GM12878 (cell line): Measurements from ENCODE around the gene TMIGD3. TPM values are rescaled to one million over a fixed set of nuclear protein-coding genes. Genes with fewer than 3 reads are reported as not detected.
A peak's percentile ranks its signal among the peaks of the same experiment; 100 is the strongest.

Experiments
- ATAC-seq: fragments of 200-7000 bp; cut with Tn5 transposase; 3 replicates; pipeline ENCODE4 v1.9.1; 2020; ENCODE audit warnings: mild to moderate bottlenecking, moderate library complexity
- BruUV-seq: library from RNA; stranded (reverse); fragments of 400-500 nt; replicated peaks from 2 replicates; lab custom pipeline; 2021; lab: Mats Ljungman, UMichigan
- CTCF ChIA-PET: fragments of 300-600 bp; sonication (Branson Sonifier 250); formaldehyde crosslinking; extraction: SDS; loops from one replicate; lab custom pipeline; 2021; ENCODE audit warnings: inconsistent platforms; lab: Yijun Ruan, JAX
- POLR2A ChIA-PET: fragments of 350-600 bp; formaldehyde crosslinking; extraction: SDS; loops from one replicate; lab custom pipeline; 2021; ENCODE audit warnings: inconsistent platforms; lab: Charles Lee
- RAD21 ChIA-PET: fragments of 300-600 bp; sonication (Branson Sonifier 250); formaldehyde crosslinking; loops from one replicate; lab custom pipeline; 2023; ENCODE audit warnings: antibody characterized with exemption; ENCODE audit not compliant: unreplicated experiment; lab: Charles Lee
- SMC1A ChIA-PET: fragments of 300-600 bp; sonication (Branson Sonifier 250); formaldehyde crosslinking; loops from one replicate; lab custom pipeline; 2023; ENCODE audit not compliant: unreplicated experiment, uncharacterized antibody; lab: Charles Lee
- DNase-seq: peaks from one replicate; pipeline ENCODE4 v3.0.0-alpha.2; 2011; ENCODE audit warnings: low read depth, low spot score
- FAIRE-seq: peaks from 3 replicates; lab custom pipeline; 2011; peaks lifted over from hg19 to GRCh38; lab: Jason Lieb, UNC
- H2AFZ ChIP-seq: 2 replicates; pipeline ENCODE4 v1.6.0; 2011; ENCODE audit warnings: low read depth, low read length, control low read depth; ENCODE audit not compliant: control insufficient read depth
- H3K27ac ChIP-seq: 2 replicates; pipeline ENCODE4 v1.5.1; 2011; ENCODE audit warnings: control low read depth; ENCODE audit not compliant: control insufficient read depth, insufficient read depth
- H3K27me3 ChIP-seq, 2 experiments: replicated peaks in 1 of 2; 2 replicates each; pipeline versions ENCODE4 v1.6.0 to v1.6.1; 2011; ENCODE audit warnings: low read length in 1 of 2; ENCODE audit not compliant: control insufficient read depth in 2 of 2, insufficient read depth in 2 of 2
- H3K36me3 ChIP-seq, 2 experiments: 2 replicates each; pipeline ENCODE4 v1.5.1; 2011; ENCODE audit warnings: low read length in 1 of 2; ENCODE audit not compliant: control insufficient read depth in 2 of 2, insufficient read depth in 2 of 2
- H3K4me1 ChIP-seq: 2 replicates; pipeline ENCODE4 v1.6.1; 2011; ENCODE audit warnings: mild to moderate bottlenecking, low read length, moderate library complexity, mixed read lengths; ENCODE audit not compliant: control insufficient read depth, insufficient read depth
- H3K4me2 ChIP-seq: 2 replicates; pipeline ENCODE4 v1.6.0; 2011; ENCODE audit warnings: control low read depth; ENCODE audit not compliant: control insufficient read depth, insufficient read depth
- H3K4me3 ChIP-seq: fragments of 200-600 bp; sonication (generic); 2 replicates; pipeline ENCODE4 v1.5.1; 2016
- H3K79me2 ChIP-seq: 2 replicates; pipeline ENCODE4 v1.6.0; 2011; ENCODE audit warnings: low read length; ENCODE audit not compliant: control insufficient read depth, insufficient read depth
- H3K9ac ChIP-seq: 2 replicates; pipeline ENCODE4 v1.8.0; 2011; ENCODE audit warnings: low read length, control low read depth, mixed read lengths; ENCODE audit not compliant: control insufficient read depth, insufficient read depth
- H3K9me3 ChIP-seq: replicated peaks from 3 replicates; pipeline ENCODE4 v1.5.1; 2011; ENCODE audit warnings: mild to moderate bottlenecking, low read length; ENCODE audit not compliant: control insufficient read depth, insufficient read depth
- H4K20me1 ChIP-seq: 2 replicates; pipeline ENCODE4 v1.6.0; 2011; ENCODE audit not compliant: control insufficient read depth, insufficient read depth
- CHD1 ChIP-seq: IDR thresholded peaks from 2 replicates; pipeline ENCODE4 v1.6.1; 2012; ENCODE audit warnings: low read depth, low read length, improper control_type of control experiment
- CREB1 ChIP-seq: IDR thresholded peaks from 2 replicates; pipeline ENCODE4 v1.6.1; 2012; ENCODE audit warnings: low read depth, mild to moderate bottlenecking, inconsistent platforms
- ETV6 ChIP-seq, 2 experiments: fragments of 450-650 bp in 1 of 2; IDR thresholded peaks in 1 of 2; conservative IDR thresholded peaks in 1 of 2; 2 replicates each; pipeline ENCODE4 v1.6.1; 2014; ENCODE audit warnings: antibody characterized with exemption in 1 of 2, borderline replicate concordance in 1 of 2, low read depth in 1 of 2, mild to moderate bottlenecking in 1 of 2, moderate library complexity in 1 of 2
- GATAD2B ChIP-seq: fragments of 450-650 bp; conservative IDR thresholded peaks from 2 replicates; pipeline ENCODE4 v1.6.1; 2017; ENCODE audit warnings: low read depth, mild to moderate bottlenecking, moderate library complexity
- HDAC2 ChIP-seq: fragments of 200-600 bp; sonication (generic); IDR thresholded peaks from 2 replicates; pipeline ENCODE4 v1.6.1; 2017
- KDM1A ChIP-seq: fragments of 200-600 bp; sonication (generic); IDR thresholded peaks from 2 replicates; pipeline ENCODE4 v1.6.1; 2016; ENCODE audit warnings: borderline replicate concordance
- LARP7 ChIP-seq: fragments of 450-650 bp; IDR thresholded peaks from 2 replicates; pipeline ENCODE4 v1.6.1; 2017; ENCODE audit warnings: mild to moderate bottlenecking
- MLLT1 ChIP-seq: fragments of 450-650 bp; IDR thresholded peaks from 2 replicates; pipeline ENCODE4 v1.6.1; 2016; ENCODE audit warnings: mild to moderate bottlenecking
- NFIC ChIP-seq: IDR thresholded peaks from 2 replicates; pipeline ENCODE4 v1.6.1; 2012; ENCODE audit warnings: low read depth, mild to moderate bottlenecking, inconsistent platforms, low read length, moderate library complexity
- NFXL1 ChIP-seq: fragments of 450-650 bp; IDR thresholded peaks from 2 replicates; pipeline ENCODE4 v1.6.1; 2017; ENCODE audit warnings: antibody characterized with exemption, mild to moderate bottlenecking, borderline replicate concordance
- POLR2AphosphoS2 ChIP-seq: IDR thresholded peaks from 2 replicates; pipeline ENCODE4 v1.6.1; 2011; ENCODE audit warnings: low read depth, mild to moderate bottlenecking, low read length, improper control_type of control experiment, moderate library complexity
- SRF ChIP-seq, 2 experiments: IDR thresholded peaks; 2 replicates each; pipeline ENCODE4 v1.6.1; 2011; ENCODE audit warnings: low read depth in 2 of 2, low read length in 2 of 2, mild to moderate bottlenecking in 1 of 2, moderate library complexity in 1 of 2
- TCF3 ChIP-seq: IDR thresholded peaks from 2 replicates; pipeline ENCODE4 v1.6.1; 2012; ENCODE audit warnings: low read depth, mild to moderate bottlenecking, low read length, borderline replicate concordance; ENCODE audit not compliant: insufficient read depth
- YBX1 ChIP-seq: fragments of 450-650 bp; IDR thresholded peaks from 2 replicates; pipeline ENCODE4 v1.6.1; 2016; ENCODE audit warnings: antibody characterized with exemption
- ZNF622 ChIP-seq: fragments of 450-650 bp; IDR thresholded peaks from 2 replicates; pipeline ENCODE4 v1.6.1; 2017; ENCODE audit warnings: mild to moderate bottlenecking, inconsistent platforms
- WGBS: methylation state at CpG from one replicate; pipeline ENCODE4 v1.1.6; 2016; ENCODE audit warnings: low lambda C conversion rate; ENCODE audit not compliant: insufficient replicate concordance, insufficient coverage; ENCODE audit errors: missing lambda C conversion rate; 5-methylcytosine and 5-hydroxymethylcytosine counted together
- in situ Hi-C: fragments of 300-500 bp; cut with MboI; formaldehyde crosslinking; loops from 9 replicates; pipeline ENCODE4 v1.14.3; 2018; ENCODE audit warnings: mixed read lengths
- intact Hi-C: fragments of 100-400 bp; cut with micrococcal nuclease; formaldehyde crosslinking; loops from one replicate; pipeline ENCODE4 v1.14.2; 2022; ENCODE audit not compliant: unreplicated experiment
- polyA plus RNA-seq, 11 experiments: library from polyadenylated mRNA; depleted of rRNA in 4 of 11; unstranded in 6 of 11; stranded (reverse) in 5 of 11; fragments of >200 nt; fragmentation: Nextera tagmentation in 4 of 11; fragmentation: Illumina TruSeq in 1 of 11; extraction: Ambion mirVana in 4 of 11; extraction: Trizol in 1 of 11; gene quantifications; 1 replicate in 1 of 11; 2 replicates in 10 of 11; pipeline versions ENCODE4 v1.2.1 to v1.2.3, GENCODE V29; 2011 to 2016; ENCODE audit warnings: inconsistent platforms in 2 of 11, missing spikeins in 2 of 11, low read depth in 1 of 11
- total RNA-seq, 4 experiments: library from RNA; depleted of rRNA in 3 of 4; stranded (reverse); fragments of >200 nt in 3 of 4; fragmentation: Illumina TruSeq in 1 of 4; extraction: Trizol in 1 of 4; gene quantifications; 2 replicates each; pipeline versions ENCODE4 v1.2.1 to v1.2.3, GENCODE V29; 2013 to 2021
- TF ChIP-seq, protein P1 (sequence below): fragments of 450-650 bp; IDR thresholded peaks from 2 replicates; pipeline ENCODE4 v1.6.1; 2017; ENCODE audit warnings: mild to moderate bottlenecking, moderate library complexity

The TMIGD3 gene
- total and polyA plus RNA-seq, 10 of the 15 experiments (the other 5 are each of a cell fraction or from before 2014, with no cell fraction given), result 0.17 TPM; not detected in 9

DNA sequence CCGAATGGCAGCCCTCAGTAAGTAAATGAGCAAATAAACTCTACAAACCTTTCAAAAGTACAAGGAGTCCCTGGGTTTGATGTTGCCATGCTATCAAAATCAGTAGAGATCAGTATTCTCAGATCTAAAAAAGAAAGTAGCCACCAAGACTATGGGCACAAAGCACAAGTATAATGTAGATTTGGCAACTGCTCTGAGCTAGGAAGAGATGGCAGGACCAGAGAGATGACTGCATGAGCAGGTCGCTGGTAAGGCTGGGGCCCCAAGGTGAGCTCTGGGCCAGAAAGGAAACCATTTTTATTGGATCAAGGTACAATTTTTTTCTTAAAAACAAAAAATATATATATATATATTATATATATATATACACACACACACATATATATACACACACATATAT is 3.1 kb upstream of the TMIGD3 start:
- BruUV-seq, result no TSS peak

More for the DNA sequence above, 3.1 kb upstream of the TMIGD3 start:
- H2AFZ ChIP-seq, result peak overlapping the region; percentile 66
- SMC1A ChIA-PET, result interaction anchor here (1.1 to 8.2 kb wide), 35 partner anchors 10 to 283 kb away, joined by 3 to 128 read pairs (median 14); partner anchors contain the start of genes INKA2 and RAP1A
- H3K4me1 ChIP-seq, result peaks cover 58% of the 10 kb centered on the region
- H3K4me3 ChIP-seq, result peak overlapping the region; percentile 39; the same call in 1 of the 2 replicates
- no peak overlapping the region for H3K4me2 ChIP-seq
- no peaks in the 10 kb centered on the region for H3K27me3 ChIP-seq
- no peak for FAIRE-seq
- WGBS, result 0% methylated on average over 2 of the region's 2 CpGs
- intact Hi-C loops, result loop anchor here (2.0 to 5.0 kb wide), 3 partner anchors 59 to 284 kb away; partner anchors contain the start of genes ATP5PB and WDR77
- peak overlapping the region; percentile 48 for H3K9ac ChIP-seq
- DNase-seq, result no peak
- in situ Hi-C loops, result loop anchor here (5.0 to 10.0 kb wide), 2 partner anchors 141 to 248 kb away; partner anchors contain the start of gene DDX20
- no peak for TF ChIP-seq HDAC2
- TF ChIP-seq YBX1, result no peak
- TF ChIP-seq, protein P1, sequence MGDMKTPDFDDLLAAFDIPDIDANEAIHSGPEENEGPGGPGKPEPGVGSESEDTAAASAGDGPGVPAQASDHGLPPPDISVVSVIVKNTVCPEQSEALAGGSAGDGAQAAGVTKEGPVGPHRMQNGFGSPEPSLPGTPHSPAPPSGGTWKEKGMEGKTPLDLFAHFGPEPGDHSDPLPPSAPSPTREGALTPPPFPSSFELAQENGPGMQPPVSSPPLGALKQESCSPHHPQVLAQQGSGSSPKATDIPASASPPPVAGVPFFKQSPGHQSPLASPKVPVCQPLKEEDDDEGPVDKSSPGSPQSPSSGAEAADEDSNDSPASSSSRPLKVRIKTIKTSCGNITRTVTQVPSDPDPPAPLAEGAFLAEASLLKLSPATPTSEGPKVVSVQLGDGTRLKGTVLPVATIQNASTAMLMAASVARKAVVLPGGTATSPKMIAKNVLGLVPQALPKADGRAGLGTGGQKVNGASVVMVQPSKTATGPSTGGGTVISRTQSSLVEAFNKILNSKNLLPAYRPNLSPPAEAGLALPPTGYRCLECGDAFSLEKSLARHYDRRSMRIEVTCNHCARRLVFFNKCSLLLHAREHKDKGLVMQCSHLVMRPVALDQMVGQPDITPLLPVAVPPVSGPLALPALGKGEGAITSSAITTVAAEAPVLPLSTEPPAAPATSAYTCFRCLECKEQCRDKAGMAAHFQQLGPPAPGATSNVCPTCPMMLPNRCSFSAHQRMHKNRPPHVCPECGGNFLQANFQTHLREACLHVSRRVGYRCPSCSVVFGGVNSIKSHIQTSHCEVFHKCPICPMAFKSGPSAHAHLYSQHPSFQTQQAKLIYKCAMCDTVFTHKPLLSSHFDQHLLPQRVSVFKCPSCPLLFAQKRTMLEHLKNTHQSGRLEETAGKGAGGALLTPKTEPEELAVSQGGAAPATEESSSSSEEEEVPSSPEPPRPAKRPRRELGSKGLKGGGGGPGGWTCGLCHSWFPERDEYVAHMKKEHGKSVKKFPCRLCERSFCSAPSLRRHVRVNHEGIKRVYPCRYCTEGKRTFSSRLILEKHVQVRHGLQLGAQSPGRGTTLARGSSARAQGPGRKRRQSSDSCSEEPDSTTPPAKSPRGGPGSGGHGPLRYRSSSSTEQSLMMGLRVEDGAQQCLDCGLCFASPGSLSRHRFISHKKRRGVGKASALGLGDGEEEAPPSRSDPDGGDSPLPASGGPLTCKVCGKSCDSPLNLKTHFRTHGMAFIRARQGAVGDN, result no peak
- TF ChIP-seq GATAD2B, result no peak
- TF ChIP-seq NFXL1, result no peak
- TF ChIP-seq POLR2AphosphoS2, result no peak
- no peak for TF ChIP-seq KDM1A
- TF ChIP-seq ETV6 (conservative IDR thresholded peaks at IDR 0.05 in 1 of 2, IDR thresholded peaks at IDR 0.05 in 1 of 2; ENCODE audit: borderline replicate concordance in 1 of 2, low read depth in 1 of 2), result no peak
- no peak for TF ChIP-seq MLLT1
- TF ChIP-seq CHD1, result no peak
- no peak for TF ChIP-seq NFIC
- no peak for TF ChIP-seq SRF (IDR thresholded peaks at IDR 0.05; ENCODE audit: low read depth in 2 of 2, low read length in 2 of 2)
- TF ChIP-seq ZNF622, result no peak
- TF ChIP-seq TCF3, result no peak
- no peak for TF ChIP-seq CREB1
- TF ChIP-seq LARP7, result no peak
- peak overlapping the region; percentile 87 for H3K27ac ChIP-seq
- no peaks in the 10 kb centered on the region for H4K20me1 ChIP-seq
- CTCF ChIA-PET, result interaction anchor here (0.7 to 6.9 kb wide), 28 partner anchors 10 to 476 kb away, joined by 3 to 109 read pairs (median 23); partner anchors contain the start of genes ATP5PB and WDR77
- H3K79me2 ChIP-seq, result peaks cover 2% of the 10 kb centered on the region; the same call in 1 of the 2 replicates
- H3K36me3 ChIP-seq, result no peaks in the 10 kb centered on the region
- no peak for ATAC-seq
- H3K9me3 ChIP-seq, result no peaks in the 10 kb centered on the region
- RAD21 ChIA-PET, result interaction anchor here (0.6 to 4.6 kb wide), 28 partner anchors 11 to 283 kb away, joined by 3 to 105 read pairs (median 17); partner anchors contain the start of genes ATP5PB, C1orf162, DDX20 and INKA2
- POLR2A ChIA-PET, result interaction anchor here (0.6 to 2.8 kb wide), 14 partner anchors 9 to 283 kb away, joined by 3 to 15 read pairs (median 4); partner anchors contain the start of gene DDX20
